Subcutaneous adipose tissue (tissue), 4 donors: ENCODE data around the gene TMPRSS15. TPM values are rescaled to one million over a fixed set of nuclear protein-coding genes. Genes with fewer than 3 reads are reported as not detected.

Experiments used
- CTCF ChIP-seq: fragments of 450-650 bp; IDR thresholded peaks from one replicate; pipeline ENCODE4 v1.5.1; 2016; ENCODE audit warnings: low read depth, mild to moderate bottlenecking, control low read depth, antibody characterized with exemption, moderate library complexity
- total RNA-seq, 4 donors: library from RNA; depleted of rRNA; stranded (reverse); fragments of >200 nt; gene quantifications; one replicate each; pipeline ENCODE4 v1.1.0, GENCODE V29; 2016

TMPRSS15 gene
- total RNA-seq, 4 donors from 2014 or later: not detected

GRCh38 chr21:18267496-18267895 is 136.1 kb downstream of the TMPRSS15 start:
- no peak for TF ChIP-seq CTCF

- no peak for TF ChIP-seq CTCF
Observed at GRCh38 chr21:18265944-18266343, 137.6 kb downstream of the TMPRSS15 start.

- no peak for TF ChIP-seq CTCF
Observed at GRCh38 chr21:18253799-18254198, 149.8 kb downstream of the TMPRSS15 start.

GRCh38 chr21:18253221-18253620 is 150.4 kb downstream of the TMPRSS15 start:
- TF ChIP-seq CTCF: no peak

- no peak for TF ChIP-seq CTCF
Observed at GRCh38 chr21:18252680-18253079, 150.9 kb downstream of the TMPRSS15 start.

GRCh38 chr21:18252256-18252655 is 151.3 kb downstream of the TMPRSS15 start:
- no peak for TF ChIP-seq CTCF

- TF ChIP-seq CTCF: no peak
Observed at GRCh38 chr21:18251065-18251464, 152.5 kb downstream of the TMPRSS15 start.
